LNCaP clone FGC (cell line): ENCODE measurements around the gene ZNF787.

Source experiments
- DNase-seq: peaks from one replicate; pipeline ENCODE4 v3.0.0-alpha.2; 2011; ENCODE audit warnings: low read depth
- H3K4me3 ChIP-seq: 2 replicates; pipeline ENCODE4 v1.5.1; 2011; ENCODE audit warnings: mild to moderate bottlenecking, low read depth, low read length, control low read depth
- CTCF ChIP-seq: IDR thresholded peaks from 2 replicates; pipeline ENCODE4 v1.5.1; 2012; ENCODE audit warnings: mild to moderate bottlenecking; ENCODE audit not compliant: control insufficient read depth, insufficient read depth; ENCODE audit errors: extremely low read depth

ZNF787 gene

GRCh38 chr19:56123266-56123891 is 2.3 kb upstream of the ZNF787 start:
- no peak overlapping the region for H3K4me3 ChIP-seq
- no peak for TF ChIP-seq CTCF
- DNase-seq = no peak

GRCh38 chr19:56120371-56121179 is 520 bp downstream of the ZNF787 start:
- TF ChIP-seq CTCF = peak; percentile 18; the same call in 1 of the 2 replicates
- peak overlapping the region; percentile 67 for H3K4me3 ChIP-seq
- DNase-seq = no peak

GRCh38 chr19:56120002-56120370 is 1.1 kb downstream of the ZNF787 start:
- DNase-seq = no peak
- no peak for TF ChIP-seq CTCF
- H3K4me3 ChIP-seq = peak overlapping the region; percentile 67

GRCh38 chr19:56119582-56119978 is 1.5 kb downstream of the ZNF787 start:
- no peak for DNase-seq
- H3K4me3 ChIP-seq = peak overlapping the region; percentile 67
- TF ChIP-seq CTCF = no peak

- TF ChIP-seq CTCF = no peak
- peak overlapping the region; percentile 67 for H3K4me3 ChIP-seq
These were observed 2.2 kb downstream of the ZNF787 start for GRCh38 chr19:56118666-56119581.

GRCh38 chr19:56117889-56118288 is 3.2 kb downstream of the ZNF787 start:
- no peak for TF ChIP-seq CTCF
- DNase-seq = no peak
- H3K4me3 ChIP-seq = no peak overlapping the region

More at GRCh38 chr19:56118666-56119581, 2.2 kb downstream of the ZNF787 start:
- no peak for DNase-seq
